Hepatocyte (in vitro differentiated cells): Measurements from ENCODE around the gene PACRG. TPM values are rescaled to one million over a fixed set of nuclear protein-coding genes. Genes with fewer than 3 reads are reported as not detected.
"Not testable (repeated sequence)": the region's sequence is repeated elsewhere in the genome, so short reads cannot be mapped to it uniquely, and the experiment has no call there.

ENCODE experiments used
- DNase-seq: peaks from one replicate; pipeline ENCODE4 v3.0.0-alpha.2; 2016; ENCODE audit warnings: low spot score
- H2AFZ ChIP-seq: fragments of 200-600 bp; sonication (generic); 2 replicates; pipeline ENCODE4 v1.6.0; 2016; ENCODE audit warnings: antibody characterized with exemption, mild to moderate bottlenecking
- H3K27ac ChIP-seq: fragments of 200-600 bp; sonication (generic); 2 replicates; pipeline ENCODE4 v1.5.1; 2016; ENCODE audit warnings: mild to moderate bottlenecking
- H3K27me3 ChIP-seq: fragments of 200-600 bp; sonication (generic); 2 replicates; pipeline ENCODE4 v1.6.1; 2016
- H3K36me3 ChIP-seq: fragments of 200-600 bp; sonication (generic); replicated peaks from 2 replicates; pipeline ENCODE4 v1.5.1; 2016; ENCODE audit warnings: low read depth; ENCODE audit not compliant: insufficient read depth
- H3K4me1 ChIP-seq: fragments of 200-600 bp; sonication (generic); 2 replicates; pipeline ENCODE4 v1.5.1; 2016; ENCODE audit warnings: mild to moderate bottlenecking, moderate library complexity; ENCODE audit not compliant: insufficient read depth
- H3K4me2 ChIP-seq: fragments of 200-600 bp; sonication (generic); 2 replicates; pipeline ENCODE4 v1.6.0; 2016
- H3K4me3 ChIP-seq: fragments of 200-600 bp; sonication (generic); 2 replicates; pipeline ENCODE4 v1.5.1; 2016; ENCODE audit warnings: mild to moderate bottlenecking
- H3K79me2 ChIP-seq: fragments of 200-600 bp; sonication (generic); 2 replicates; pipeline ENCODE4 v1.6.0; 2017; ENCODE audit warnings: mild to moderate bottlenecking
- H3K9me2 ChIP-seq: fragments of 200-600 bp; sonication (generic); replicated peaks from 2 replicates; pipeline ENCODE4 v1.6.0; 2017; ENCODE audit warnings: mild to moderate bottlenecking; ENCODE audit not compliant: insufficient read depth
- H3K9me3 ChIP-seq: fragments of 200-600 bp; sonication (generic); 2 replicates; pipeline ENCODE4 v1.5.1; 2016; ENCODE audit warnings: low read depth, mild to moderate bottlenecking
- H4K20me1 ChIP-seq: fragments of 200-600 bp; sonication (generic); 2 replicates; pipeline ENCODE4 v1.6.0; 2016; ENCODE audit warnings: mild to moderate bottlenecking; ENCODE audit not compliant: insufficient read depth, poor library complexity, severe bottlenecking
- CTCF ChIP-seq: fragments of 200-600 bp; sonication (generic); IDR thresholded peaks from 2 replicates; pipeline ENCODE4 v1.5.1; 2016; ENCODE audit warnings: antibody characterized with exemption, mild to moderate bottlenecking; ENCODE audit not compliant: poor library complexity
- EZH2 ChIP-seq: fragments of 200-600 bp; sonication (generic); IDR thresholded peaks from 2 replicates; pipeline ENCODE4 v1.6.1; 2016; ENCODE audit warnings: antibody characterized with exemption, mild to moderate bottlenecking, borderline replicate concordance
- EZH2phosphoT487 ChIP-seq: fragments of 200-600 bp; sonication (generic); IDR thresholded peaks from one replicate; pipeline ENCODE4 v1.6.1; 2018; ENCODE audit warnings: antibody characterized with exemption, mild to moderate bottlenecking, low read depth, moderate library complexity; ENCODE audit not compliant: unreplicated experiment, severe bottlenecking
- WGBS: methylation state at CpG from one replicate; pipeline ENCODE4 v1.1.6; 2016; ENCODE audit warnings: low lambda C conversion rate; ENCODE audit errors: missing lambda C conversion rate; 5-methylcytosine and 5-hydroxymethylcytosine counted together
- polyA plus RNA-seq: library from polyadenylated mRNA; unstranded; fragments of >200 nt; fragmentation: Nextera tagmentation; extraction: Ambion mirVana; gene quantifications from 2 replicates; pipeline ENCODE4 v1.2.1, GENCODE V29; 2016
- total RNA-seq: library from RNA; depleted of rRNA; stranded (reverse); fragments of >200 nt; gene quantifications from 2 replicates; pipeline ENCODE4 v1.2.3, GENCODE V29; 2014

The PACRG gene
- total RNA-seq (0.32 and 2.6 TPM in 2 replicates), polyA plus RNA-seq (0.91 and 1.8 TPM in 2 replicates)

- WGBS: 1% methylated on average over 46 of the region's 84 CpGs
- no peaks in the 10 kb centered on the region for H3K79me2 ChIP-seq
- H3K4me3 ChIP-seq: peak within 1 kb of the TSS; percentile 28
- H3K36me3 ChIP-seq: no peaks in the 10 kb centered on the region
- H3K9me2 ChIP-seq: no peaks in the 10 kb centered on the region
- peaks cover 3% of the 10 kb centered on the region for H3K4me1 ChIP-seq
- no peaks in the 10 kb centered on the region for H3K27me3 ChIP-seq
- TF ChIP-seq CTCF (no peak), EZH2 (no peak), EZH2phosphoT487 (no peak)
- no peaks in the 10 kb centered on the region for H3K9me3 ChIP-seq
- peak within 1 kb of the TSS; percentile 76 for H3K27ac ChIP-seq
- peak within 1 kb of the TSS; percentile 78 for H3K4me2 ChIP-seq
- peak; percentile 100 for DNase-seq
- H4K20me1 ChIP-seq: no peaks in the 10 kb centered on the region
- peak within 1 kb of the TSS; percentile 80 for H2AFZ ChIP-seq
These were observed at the start of gene PACRG, which contains the start of gene PRKN for GRCh38 chr6:162727322-162728182. PACRG (plus strand) TSS chr6:162727974. PRKN (minus strand) TSS chr6:162727766.

- not testable (repeated sequence) for H3K9me3 ChIP-seq, H3K4me1 ChIP-seq, H3K27ac ChIP-seq, H3K9me2 ChIP-seq, H3K4me2 ChIP-seq, H3K27me3 ChIP-seq, H3K36me3 ChIP-seq, H2AFZ ChIP-seq, H3K4me3 ChIP-seq, H3K79me2 ChIP-seq, H4K20me1 ChIP-seq, DNase-seq
- 96% methylated on average over 7 of the region's 7 CpGs for WGBS
These were observed 48.9 kb upstream of the PACRG start for GRCh38 chr6:162678896-162679295.

GRCh38 chr6:162679681-162680080 is 48.1 kb upstream of the PACRG start:
- Histone ChIP-seq H4K20me1 (no peaks in the 10 kb centered on the region), H3K27me3 (no peaks in the 10 kb centered on the region), H3K36me3 (no peaks in the 10 kb centered on the region), H2AFZ (no peak overlapping the region), H3K4me1 (no peaks in the 10 kb centered on the region), H3K4me3 (no peak overlapping the region), H3K27ac (no peak overlapping the region), H3K79me2 (no peaks in the 10 kb centered on the region), H3K4me2 (no peak overlapping the region), H3K9me3 (no peaks in the 10 kb centered on the region), H3K9me2 (no peaks in the 10 kb centered on the region)
- WGBS: 93% methylated on average over 1 of the region's 1 CpG
- no peak for TF ChIP-seq CTCF
- no peak for DNase-seq

GRCh38 chr6:162680367-162680766 is 47.4 kb upstream of the PACRG start:
- Histone ChIP-seq H3K79me2 (no peaks in the 10 kb centered on the region), H3K36me3 (no peaks in the 10 kb centered on the region), H3K4me3 (no peak overlapping the region), H2AFZ (no peak overlapping the region), H3K9me2 (no peaks in the 10 kb centered on the region), H3K27ac (no peak overlapping the region), H3K9me3 (no peaks in the 10 kb centered on the region), H3K4me1 (no peaks in the 10 kb centered on the region), H4K20me1 (no peaks in the 10 kb centered on the region), H3K4me2 (no peak overlapping the region), H3K27me3 (no peaks in the 10 kb centered on the region)
- TF ChIP-seq CTCF (no peak), EZH2 (no peak), EZH2phosphoT487 (no peak)
- DNase-seq: no peak
